Limb (tissue), 2 donors: Measurements from ENCODE around the gene SH2D3A.

Experiments
- DNase-seq, 2 donors: peaks; one replicate each; pipeline ENCODE4 v3.0.0-alpha.2; 2016; ENCODE audit errors: extremely low spot score in 2 of 2

SH2D3A gene

DNA sequence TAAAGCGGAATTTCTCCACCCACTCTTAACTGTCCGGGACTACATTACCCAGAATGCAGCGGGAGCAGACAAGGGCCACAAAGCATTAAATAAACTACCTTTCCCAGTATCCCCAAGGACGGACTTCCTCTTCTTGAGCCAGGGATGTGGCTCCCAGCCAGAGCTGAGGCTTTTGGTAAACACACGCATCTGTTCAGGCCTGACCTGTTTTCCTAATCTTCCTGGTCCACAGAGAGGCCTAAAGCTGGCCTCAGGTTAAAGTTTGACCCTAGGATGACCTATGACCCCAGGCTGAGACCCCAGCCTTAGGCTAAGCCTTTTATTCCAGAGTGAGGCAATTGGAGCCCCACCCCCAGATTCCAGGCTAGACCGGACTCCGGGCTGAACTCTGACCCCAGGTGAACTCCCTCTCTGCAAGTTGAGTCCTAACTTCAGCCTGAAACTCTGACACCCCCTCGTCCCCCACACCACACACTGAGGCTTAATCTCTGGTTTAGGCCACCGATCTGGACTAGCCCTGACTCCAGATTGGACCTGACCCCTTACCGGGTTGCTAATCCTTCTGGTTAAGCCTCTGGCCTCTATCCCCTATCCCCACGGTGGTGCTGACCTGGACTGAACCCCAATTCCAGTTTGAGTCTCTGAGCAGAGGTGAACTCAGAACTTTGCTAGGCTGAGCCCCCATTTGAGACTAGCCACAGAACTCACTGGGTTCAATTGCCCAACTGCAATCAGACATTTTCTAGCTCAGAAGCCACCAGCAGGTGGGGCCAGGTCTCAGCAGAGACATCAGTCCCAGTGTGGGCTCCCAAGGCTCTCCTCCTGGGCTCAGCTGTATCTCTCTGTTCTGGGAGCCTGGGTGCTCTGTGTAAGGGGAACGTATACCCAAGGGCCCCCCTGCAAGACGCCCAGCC lies 29.1 kb downstream of the SH2D3A start:
- peak in 1 of 2 donors; percentile 66 for DNase-seq

DNA sequence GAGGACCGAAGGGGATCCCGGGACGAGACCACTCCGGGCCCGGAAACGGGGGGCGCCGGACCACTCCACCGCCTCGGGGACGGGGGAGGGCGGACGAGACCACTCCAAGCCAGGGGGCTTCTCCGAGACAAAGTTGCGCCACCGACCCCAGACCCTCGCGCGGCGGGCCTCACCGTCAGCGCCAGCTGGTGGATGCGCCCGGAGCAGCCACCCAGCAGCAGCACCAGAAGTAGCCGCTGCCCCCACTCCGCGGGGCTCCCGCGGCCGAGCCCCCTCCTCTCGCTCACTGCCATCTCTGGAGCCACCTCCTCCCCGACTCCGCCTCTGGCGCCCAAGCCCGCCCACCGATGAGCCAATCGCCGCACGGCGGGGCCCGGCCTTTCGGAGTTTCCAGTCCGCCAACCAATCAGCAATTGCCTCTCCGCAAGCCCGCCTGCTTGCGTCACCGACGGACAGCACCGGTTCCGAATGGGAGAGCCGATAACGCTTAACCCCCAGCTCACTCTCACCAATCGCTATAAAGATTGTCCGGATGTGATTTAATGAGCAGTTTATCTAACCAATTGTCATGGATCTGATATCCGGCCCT lies 29.9 kb downstream of the SH2D3A start, which contains the start of gene GPR108:
Gene GPR108 (minus strand): TSS at position 297 of the 589 bp plus-strand sequence. CDS start 4 bp downstream, at position 293.
- peak; percentile 99 to 100 for DNase-seq

DNA sequence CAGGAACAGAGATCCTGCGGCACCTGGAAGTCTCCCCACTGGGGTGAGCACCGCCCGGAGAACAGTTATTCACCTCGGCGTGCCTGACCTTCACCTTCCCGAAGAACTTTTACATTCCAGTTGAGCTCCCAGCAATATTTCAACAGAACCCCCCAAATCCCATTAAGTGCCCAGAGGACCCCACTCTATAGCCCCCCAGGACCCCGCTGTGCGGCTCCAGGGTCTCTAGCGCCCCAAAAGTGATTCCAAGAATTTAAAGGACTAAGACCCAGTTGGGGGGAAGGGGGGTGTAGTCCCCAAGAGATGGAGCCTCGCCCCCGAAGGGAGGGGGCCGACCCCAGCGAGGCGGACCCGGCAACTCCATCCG lies 30.3 kb downstream of the SH2D3A start:
- no peak for DNase-seq

DNA sequence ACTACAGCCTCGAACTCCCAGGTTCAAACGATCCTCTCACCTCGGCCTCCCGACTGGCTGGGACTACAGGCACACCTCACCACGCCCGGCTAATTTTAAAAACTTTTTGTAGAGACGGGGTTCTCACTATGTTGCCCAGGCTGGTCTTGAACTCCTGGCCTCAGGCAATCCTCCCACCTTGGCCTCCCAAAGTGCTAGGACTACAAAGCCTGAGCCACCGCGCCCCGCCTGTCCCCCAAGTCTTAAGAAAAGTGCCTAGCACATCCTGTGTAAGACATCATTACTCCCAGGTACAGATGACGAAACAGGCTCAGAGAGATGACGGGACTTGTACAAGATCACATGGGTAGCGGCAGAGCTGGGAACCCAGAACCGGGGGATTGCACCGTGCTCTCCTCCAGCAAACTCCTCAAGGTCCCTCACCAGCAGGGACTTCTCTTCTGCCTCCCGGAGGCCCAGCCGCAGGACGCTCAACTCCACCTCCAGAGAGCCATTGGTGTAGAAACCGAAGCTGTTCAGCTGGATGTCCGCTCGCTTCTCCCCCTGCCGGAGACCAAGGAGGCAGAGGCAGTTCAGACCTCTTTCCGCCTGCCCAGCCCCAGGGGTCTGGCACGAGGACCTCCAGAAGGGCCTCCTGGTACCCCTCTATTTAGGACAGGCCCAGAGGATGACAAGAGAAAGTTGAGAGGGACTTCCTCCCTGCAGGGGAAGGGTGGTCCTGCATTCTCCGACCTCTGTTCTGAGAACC lies 30.9 kb downstream of the SH2D3A start:
- DNase-seq: peak; percentile 71 to 79

DNA sequence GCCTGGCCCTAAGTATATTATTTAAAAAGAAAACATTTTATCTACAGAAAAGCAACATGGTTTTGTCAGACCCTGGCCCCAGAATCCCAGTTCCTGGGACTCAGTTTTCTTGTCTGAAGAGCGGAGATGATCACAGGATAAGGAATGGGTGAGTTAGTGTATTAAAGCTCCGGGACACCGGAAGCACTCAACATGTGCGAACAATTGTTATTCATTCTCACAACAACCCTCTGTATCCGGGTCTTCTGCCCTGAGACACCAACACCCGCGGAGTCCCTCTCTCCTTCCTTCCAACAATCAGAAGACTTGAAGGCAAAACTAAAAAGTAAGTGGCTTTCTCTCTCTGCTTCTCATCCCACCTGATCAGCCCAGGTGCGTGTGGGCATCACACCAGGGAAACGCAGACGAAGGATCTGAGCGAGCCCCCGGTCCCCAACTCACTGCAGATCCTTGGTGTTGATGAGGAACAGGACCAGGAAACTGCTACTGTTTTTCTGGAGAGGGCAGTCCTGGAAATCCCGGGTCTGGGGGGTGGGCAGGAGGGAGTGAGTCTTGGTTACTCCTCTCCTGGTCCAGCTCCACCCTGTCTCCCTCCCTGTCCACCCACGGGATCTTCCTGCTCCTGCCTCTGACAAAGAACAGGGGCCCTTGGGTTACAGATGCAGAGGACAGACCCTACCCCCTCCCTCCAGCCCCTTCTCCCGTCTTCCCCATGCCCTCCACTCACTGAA lies 31.9 kb downstream of the SH2D3A start:
- DNase-seq: no peak

DNA sequence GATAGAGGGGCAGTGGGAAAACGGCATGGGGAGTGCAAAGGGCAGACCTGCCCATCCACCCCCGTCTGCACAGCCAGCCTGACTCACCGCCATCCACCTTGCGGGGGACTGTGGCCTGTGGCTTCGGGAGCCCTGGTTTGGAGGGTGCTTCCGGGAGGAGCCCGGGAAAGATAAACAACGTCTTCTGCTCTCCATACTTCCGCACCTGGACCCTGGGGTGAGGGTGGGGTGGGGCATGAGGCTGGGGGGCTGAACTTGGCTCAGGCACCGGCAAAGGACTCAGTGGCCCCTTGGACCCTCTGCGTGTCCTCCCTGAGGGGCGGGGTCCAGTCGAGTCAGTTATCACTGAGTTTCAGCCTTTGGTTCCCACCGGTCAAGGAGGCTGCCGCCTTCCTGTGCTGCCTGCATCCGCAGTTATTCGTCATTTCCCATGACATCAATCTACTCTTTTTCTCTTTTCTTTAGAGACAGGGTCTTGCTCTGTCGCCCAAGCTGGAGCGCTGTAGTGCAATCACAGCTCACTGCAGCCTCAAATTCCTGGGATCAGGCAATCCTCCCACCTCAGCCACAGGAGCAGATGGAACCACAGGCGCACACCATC lies 33.0 kb downstream of the SH2D3A start:
- peak in 1 of 2 donors; percentile 29 for DNase-seq

DNA sequence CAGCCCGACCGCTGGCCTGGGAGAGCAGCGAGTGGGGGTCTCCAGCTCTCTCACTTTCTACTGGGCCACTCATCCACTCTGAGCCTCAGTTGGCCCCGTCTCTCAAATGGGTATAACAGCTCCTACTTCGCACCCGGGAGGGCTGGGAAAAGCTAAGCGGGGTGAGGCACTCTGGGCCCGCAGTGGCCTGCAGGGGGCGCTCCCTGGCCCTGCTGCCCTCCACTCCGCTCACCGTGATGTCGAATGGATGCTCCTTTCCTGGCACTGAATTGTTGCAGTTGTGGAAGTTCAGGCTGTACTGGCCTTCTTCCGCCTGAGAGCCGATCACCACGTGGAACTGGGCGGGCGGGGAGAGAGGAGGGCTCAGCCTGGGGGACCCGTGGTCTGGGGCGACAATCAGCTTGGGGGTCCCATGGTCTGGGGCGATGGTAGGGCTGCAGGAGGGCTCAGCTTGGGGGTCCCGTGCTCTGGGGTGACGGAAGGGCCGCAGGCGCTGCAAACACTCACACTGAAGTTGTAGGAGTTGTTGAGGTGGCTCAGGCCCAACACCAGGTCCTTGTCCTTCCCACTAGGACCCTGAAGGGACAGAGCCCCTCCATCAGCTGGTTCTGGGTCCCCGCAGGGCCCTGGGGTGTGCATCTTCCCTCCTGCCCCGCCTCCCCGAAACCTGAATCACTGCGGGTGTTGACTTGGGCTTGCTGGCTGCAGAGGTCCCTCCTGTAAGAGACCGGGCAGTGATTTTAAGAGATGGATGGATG lies 33.7 kb downstream of the SH2D3A start:
- peak in 1 of 2 donors; percentile 22 for DNase-seq

DNA sequence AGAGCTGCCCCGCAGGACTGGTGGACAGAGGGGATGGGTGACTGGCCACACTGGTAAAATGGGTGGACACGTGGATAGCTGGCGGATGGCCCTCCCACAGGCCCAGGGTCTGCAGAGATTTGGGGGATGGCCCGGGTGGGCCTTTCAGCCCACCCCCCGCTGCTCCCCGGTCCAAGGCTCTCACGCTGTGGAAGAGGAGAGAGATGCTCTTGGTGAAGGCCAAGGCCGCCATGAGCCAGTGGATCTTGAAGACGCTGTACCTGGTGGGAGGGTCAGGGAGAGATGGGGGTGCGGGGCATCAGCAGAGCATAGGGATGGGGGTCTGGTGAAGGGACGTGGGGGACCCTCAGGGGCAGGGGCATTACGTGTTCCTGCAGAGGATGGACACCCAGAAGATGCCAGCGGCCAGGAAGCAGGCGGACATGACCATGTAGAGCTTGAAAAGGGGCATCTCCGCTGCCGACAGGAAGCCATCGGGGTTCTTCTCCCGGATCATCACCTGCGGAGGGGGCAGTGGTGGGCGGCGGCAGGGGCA lies 34.4 kb downstream of the SH2D3A start:
- DNase-seq: peak in 1 of 2 donors; percentile 16

DNA sequence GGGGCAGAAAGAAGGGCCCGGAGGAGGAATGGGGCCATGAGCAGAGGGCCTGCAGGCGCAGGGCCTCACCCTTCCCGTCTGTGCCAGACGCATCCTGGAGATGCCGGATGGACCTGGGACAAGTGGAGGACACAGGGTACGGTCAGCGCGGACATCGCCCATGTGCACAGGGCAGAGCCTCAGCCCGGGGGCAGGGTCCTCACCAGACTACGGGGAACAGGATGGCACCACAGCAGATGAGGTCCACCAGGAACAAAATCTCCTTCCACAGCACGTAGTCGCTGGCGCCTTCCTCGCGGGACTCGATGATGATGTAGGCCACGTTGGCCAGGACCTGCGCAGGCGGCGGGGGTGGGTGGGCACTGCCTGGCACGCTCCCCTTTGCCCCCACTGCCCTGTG lies 35.4 kb downstream of the SH2D3A start:
- DNase-seq: no peak

DNA sequence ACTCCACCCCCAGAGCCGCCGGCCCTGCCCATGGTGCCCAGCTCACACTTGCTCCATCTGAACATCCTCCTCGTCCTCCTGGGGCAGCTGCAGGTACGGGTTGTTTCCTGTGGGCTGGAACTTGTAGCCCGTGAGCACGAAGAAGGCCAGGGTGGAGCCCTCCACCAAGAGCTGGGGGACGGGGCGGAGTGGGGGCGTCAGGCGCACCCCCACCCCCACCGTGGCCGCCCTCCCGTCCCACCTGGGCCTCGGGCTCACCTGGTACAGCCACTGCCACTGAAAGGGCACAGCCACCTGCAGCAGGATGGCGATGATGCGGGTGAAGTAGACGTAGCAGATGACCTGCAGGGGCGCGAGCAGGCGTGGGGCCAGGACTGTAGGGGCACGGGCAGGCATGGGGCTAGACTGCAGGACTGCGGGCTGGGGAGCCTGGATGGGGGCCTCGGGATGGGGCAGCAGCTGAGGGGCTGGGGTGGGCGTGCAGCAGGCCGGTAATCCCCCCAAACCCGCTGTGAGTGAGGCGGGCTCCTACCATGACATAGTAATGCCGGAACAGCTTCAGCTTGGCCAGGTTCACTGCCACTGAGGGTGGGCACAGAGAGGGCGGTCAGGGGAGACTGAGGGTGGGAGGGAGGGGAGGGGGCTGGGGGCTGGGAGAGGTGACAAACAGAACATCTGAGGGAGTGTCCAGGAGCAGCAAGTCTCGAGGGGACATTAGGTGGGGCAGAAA lies 36.1 kb downstream of the SH2D3A start:
- no peak for DNase-seq

DNA sequence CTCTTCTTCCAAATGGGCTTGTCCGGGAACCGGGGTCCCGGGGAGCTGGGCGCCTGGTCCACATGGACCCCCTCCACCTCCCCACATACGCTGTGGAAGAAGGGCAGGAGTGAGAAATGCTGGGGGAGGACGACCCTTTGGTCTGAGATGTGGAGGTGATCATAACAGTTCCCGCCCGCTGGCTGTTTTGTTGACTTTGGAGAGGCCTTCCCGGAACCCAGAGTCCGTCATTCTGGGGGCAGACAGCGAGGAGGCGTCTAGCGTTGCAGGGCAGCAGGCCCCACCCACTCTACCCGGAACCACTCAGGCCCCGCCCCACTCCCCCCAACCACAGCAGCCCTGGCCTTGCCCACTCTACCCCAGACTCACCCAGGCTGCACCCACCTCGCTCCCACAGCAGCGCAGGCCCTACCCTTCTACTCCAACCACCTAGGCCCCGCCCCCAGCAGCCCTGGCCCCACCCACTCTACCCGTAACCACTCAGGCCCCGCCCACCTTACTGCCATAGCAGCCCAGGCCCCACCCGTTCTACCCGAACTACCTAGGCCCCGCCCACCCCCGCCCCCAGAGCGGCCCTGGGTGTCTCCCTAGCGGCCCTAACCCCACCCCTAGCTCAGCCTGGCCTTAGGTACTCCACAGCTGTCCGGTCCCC lies 37.0 kb downstream of the SH2D3A start:
- peak in 1 of 2 donors; percentile 56 for DNase-seq

DNA sequence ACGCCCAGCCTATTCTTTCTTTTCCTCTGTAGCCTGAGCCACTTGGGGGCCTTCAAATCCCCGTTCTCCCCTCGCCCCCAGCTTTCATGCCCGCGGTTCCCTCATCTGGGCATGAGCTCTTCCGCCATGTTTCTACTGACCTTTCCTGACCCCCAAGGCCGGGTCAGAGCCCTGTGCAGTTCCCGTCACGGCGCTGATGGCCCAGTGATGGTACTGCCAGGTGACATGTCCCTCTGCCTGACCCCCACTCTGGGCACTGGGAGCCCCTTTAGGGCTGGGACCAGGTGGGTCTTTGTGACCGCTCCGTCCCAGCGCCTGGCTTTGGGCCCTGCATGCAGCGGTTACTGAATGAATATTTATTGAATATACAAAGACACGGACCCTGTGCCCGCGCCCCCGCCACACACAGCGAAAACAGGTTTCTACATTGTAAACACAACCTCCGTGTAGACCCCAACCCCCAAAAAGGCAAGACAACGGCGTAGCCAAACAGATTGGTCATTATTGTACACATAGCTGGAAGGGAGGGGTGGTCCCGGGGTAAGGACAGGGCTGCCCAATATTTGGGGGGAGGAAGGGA lies 37.6 kb downstream of the SH2D3A start:
- peak in 1 of 2 donors; percentile 16 for DNase-seq

DNA sequence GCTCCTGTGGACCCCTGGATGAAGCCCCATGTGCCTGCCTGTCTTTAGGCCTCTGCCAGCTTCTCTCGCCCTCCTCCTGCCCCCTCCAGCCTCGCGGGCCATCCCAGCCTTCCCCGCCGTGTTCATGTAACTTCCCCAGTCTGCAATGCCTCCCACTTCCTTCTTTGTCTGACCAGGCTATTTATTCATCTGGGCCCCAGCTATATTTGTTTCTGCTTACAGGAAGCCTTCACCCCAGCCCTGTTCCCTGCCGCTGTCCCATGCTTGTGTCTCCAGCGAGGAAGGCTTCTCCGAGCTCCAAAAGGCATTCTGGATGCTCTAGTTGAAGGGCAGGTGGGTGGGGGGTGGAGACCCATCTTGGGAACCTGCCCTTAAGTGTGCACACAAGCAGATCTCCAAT lies 38.9 kb downstream of the SH2D3A start:
- peak in 1 of 2 donors; percentile 17 for DNase-seq

DNA sequence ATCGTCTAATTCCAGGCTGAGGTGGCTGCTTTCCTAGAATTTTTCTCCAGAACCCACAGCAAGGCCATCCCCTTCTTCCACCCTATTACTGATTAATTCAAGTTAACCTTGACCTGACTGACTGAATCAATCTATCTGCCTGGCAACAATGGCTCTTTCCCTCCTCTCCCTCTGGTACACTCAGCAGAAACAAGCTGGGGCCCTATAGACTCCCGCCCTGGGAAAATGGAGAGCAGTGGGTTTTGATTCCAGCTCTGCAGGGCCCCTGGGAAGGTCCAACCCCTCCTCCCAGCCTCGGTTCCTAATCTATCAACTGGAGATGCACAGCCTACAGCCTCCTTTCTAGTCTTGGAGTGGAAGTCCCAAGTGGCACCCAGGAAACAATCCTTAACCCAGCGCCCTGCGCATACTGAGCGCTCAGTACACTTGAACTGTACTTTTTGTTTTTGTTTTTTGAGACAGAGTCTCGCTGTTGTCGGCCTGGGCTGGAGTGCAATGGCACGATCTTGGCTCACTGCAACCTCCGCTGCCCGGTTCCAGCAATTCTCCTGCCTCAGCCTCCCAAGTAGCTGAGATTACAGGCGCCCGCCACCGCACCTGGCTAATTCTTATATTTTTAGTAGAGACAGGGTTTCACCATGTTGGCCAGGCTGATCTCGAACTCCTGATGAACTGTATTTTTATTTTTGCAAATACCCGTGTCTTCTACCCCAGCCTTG lies 41.6 kb downstream of the SH2D3A start:
- no peak for DNase-seq

DNA sequence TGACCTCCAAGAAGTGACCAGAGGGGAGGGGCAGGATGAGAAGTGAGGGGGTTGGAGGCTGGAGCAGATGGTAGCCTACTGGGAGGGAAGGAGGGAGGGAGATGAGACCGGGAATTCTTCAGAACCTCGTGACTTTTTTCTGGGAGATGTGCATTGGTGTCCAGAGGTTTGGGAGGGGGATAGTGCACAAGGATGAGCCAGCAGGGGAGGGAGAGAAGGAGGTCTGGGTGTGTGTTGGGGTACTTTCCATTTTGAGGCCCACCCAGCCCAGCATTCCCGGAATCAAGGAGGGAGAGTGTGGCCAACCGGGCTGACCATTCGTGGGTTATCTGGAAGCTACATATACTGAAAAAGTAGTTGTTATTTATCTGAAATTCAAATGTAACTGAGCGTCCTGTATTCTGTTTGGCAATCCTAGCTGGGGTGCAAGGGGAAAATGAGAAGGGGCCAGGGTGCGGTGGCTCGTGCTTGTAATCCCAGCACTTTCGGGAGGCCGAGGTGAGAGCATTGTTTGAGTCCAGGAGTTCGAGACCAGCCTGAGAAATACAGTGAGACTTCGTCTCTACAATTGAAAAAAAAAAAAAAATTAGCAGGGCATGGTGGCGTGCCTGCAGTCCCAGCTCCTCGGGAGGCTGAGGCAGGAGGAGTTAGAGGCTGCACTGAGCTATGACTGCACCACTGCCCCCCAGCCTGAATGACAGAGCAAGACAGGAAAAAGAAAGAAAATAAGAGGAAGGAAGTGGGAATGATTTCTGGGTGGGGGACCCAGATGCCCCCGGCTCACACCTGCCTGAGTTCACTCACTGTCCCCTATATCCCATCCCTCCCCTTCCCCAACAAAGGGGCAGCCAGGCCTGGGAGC lies 42.4 kb downstream of the SH2D3A start:
- no peak for DNase-seq

DNA sequence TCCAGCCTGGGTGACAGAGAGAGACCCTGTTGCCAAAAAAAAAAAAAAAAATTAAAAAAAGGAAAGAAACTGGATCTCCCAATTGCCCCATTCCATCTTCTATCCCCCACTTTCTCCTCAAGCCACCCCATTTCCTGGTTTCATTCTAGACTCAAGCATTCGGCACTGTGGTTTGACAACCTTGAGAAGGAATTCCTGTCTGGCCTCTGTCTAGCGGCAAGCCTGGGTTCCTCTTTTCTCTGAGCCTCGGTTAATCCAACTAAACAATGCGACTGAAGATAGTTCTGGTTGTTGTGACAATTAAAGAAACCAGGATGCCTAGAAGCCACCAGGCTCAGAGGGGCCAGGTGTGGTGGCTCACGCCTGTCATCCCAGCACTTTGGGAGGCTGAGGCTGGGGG lies 43.5 kb downstream of the SH2D3A start:
- DNase-seq: no peak
